Trophoblast cell (in vitro differentiated cells and primary cell): ENCODE measurements around the gene SLC35F4.

ENCODE experiments used
- DNase-seq, 2 donors: peaks; one replicate each; pipeline ENCODE4 v3.0.0-alpha.2; 2016
- H2AFZ ChIP-seq: 2 replicates; pipeline ENCODE4 v1.6.1; 2013; ENCODE audit warnings: low read length, moderate library complexity, mild to moderate bottlenecking; ENCODE audit not compliant: insufficient read depth, poor library complexity
- H2AK5ac ChIP-seq: 2 replicates; pipeline ENCODE4 v1.6.1; 2013; ENCODE audit warnings: mild to moderate bottlenecking, low read length
- H2BK120ac ChIP-seq: 2 replicates; pipeline ENCODE4 v1.6.1; 2013; ENCODE audit warnings: low read length, mild to moderate bottlenecking, moderate library complexity; ENCODE audit not compliant: insufficient read depth, poor library complexity
- H2BK12ac ChIP-seq: 2 replicates; pipeline ENCODE4 v1.6.1; 2013; ENCODE audit warnings: mild to moderate bottlenecking, low read length, moderate library complexity
- H2BK5ac ChIP-seq: 2 replicates; pipeline ENCODE4 v1.6.1; 2013; ENCODE audit warnings: low read length, low read depth, moderate library complexity, mild to moderate bottlenecking; ENCODE audit not compliant: poor library complexity
- H3K14ac ChIP-seq: 2 replicates; pipeline ENCODE4 v1.6.1; 2013; ENCODE audit warnings: mild to moderate bottlenecking, low read length
- H3K18ac ChIP-seq: 2 replicates; pipeline ENCODE4 v1.6.1; 2013; ENCODE audit warnings: mild to moderate bottlenecking, low read length
- H3K23ac ChIP-seq: 2 replicates; pipeline ENCODE4 v1.6.1; 2013; ENCODE audit warnings: low read length
- H3K27ac ChIP-seq: 2 replicates; pipeline ENCODE4 v1.5.1; 2013; ENCODE audit warnings: low read depth, mild to moderate bottlenecking, inconsistent platforms, low read length, moderate library complexity
- H3K27me3 ChIP-seq: 2 replicates; pipeline ENCODE4 v1.6.1; 2013; ENCODE audit warnings: inconsistent platforms, mild to moderate bottlenecking, low read length, moderate library complexity; ENCODE audit not compliant: insufficient read depth
- H3K36me3 ChIP-seq, 2 experiments: 1 replicate in 1 of 2; 2 replicates in 1 of 2; pipeline ENCODE4 v1.6.1; 2013; ENCODE audit warnings: low read length in 2 of 2, mild to moderate bottlenecking in 2 of 2, moderate library complexity in 1 of 2; ENCODE audit not compliant: insufficient read depth in 2 of 2, control insufficient read depth in 1 of 2
- H3K4ac ChIP-seq: 2 replicates; pipeline ENCODE4 v1.6.1; 2013; ENCODE audit warnings: low read depth, mild to moderate bottlenecking, low read length, moderate library complexity
- H3K4me1 ChIP-seq, 2 experiments: 1 replicate in 1 of 2; 2 replicates in 1 of 2; pipeline ENCODE4 v1.6.1; 2013; ENCODE audit warnings: low read length in 2 of 2, mild to moderate bottlenecking in 2 of 2, moderate library complexity in 1 of 2; ENCODE audit not compliant: insufficient read depth in 2 of 2, control insufficient read depth in 1 of 2
- H3K4me2 ChIP-seq: 2 replicates; pipeline ENCODE4 v1.6.1; 2013; ENCODE audit warnings: inconsistent platforms, mild to moderate bottlenecking, low read length, moderate library complexity
- H3K4me3 ChIP-seq: 2 replicates; pipeline ENCODE4 v1.5.1; 2013; ENCODE audit warnings: mild to moderate bottlenecking, low read depth, low read length, inconsistent platforms
- H3K79me1 ChIP-seq: one replicate; pipeline ENCODE4 v1.6.1; 2013; ENCODE audit warnings: low read length
- H3K79me2 ChIP-seq: 2 replicates; pipeline ENCODE4 v1.6.1; 2013; ENCODE audit warnings: low read length, mild to moderate bottlenecking; ENCODE audit not compliant: control insufficient read depth, insufficient read depth, poor library complexity
- H3K9ac ChIP-seq: 2 replicates; pipeline ENCODE4 v1.6.1; 2013; ENCODE audit warnings: mild to moderate bottlenecking, low read length
- H3K9me3 ChIP-seq: 2 replicates; pipeline ENCODE4 v1.6.1; 2013; ENCODE audit warnings: low read depth, mild to moderate bottlenecking, control low read depth, inconsistent platforms, low read length; ENCODE audit not compliant: insufficient read depth
- H4K12ac ChIP-seq: 2 replicates; pipeline ENCODE4 v1.6.1; 2013; ENCODE audit warnings: low read depth, mild to moderate bottlenecking, low read length, moderate library complexity
- H4K8ac ChIP-seq: 2 replicates; pipeline ENCODE4 v1.6.1; 2013; ENCODE audit warnings: low read depth, mild to moderate bottlenecking, low read length, moderate library complexity
- H4K91ac ChIP-seq: one replicate; pipeline ENCODE4 v1.6.1; 2013; ENCODE audit warnings: low read depth, mild to moderate bottlenecking, low read length, moderate library complexity
- WGBS: extraction: QIAGEN DNeasy Blood & Tissue Kit; methylation state at CpG from one replicate; pipeline ENCODE4 v1.1.7; 2013; ENCODE audit warnings: missing lambda C conversion rate; ENCODE audit not compliant: insufficient read length, insufficient coverage; ENCODE audit errors: extremely low coverage; 5-methylcytosine and 5-hydroxymethylcytosine counted together

Gene SLC35F4

DNA sequence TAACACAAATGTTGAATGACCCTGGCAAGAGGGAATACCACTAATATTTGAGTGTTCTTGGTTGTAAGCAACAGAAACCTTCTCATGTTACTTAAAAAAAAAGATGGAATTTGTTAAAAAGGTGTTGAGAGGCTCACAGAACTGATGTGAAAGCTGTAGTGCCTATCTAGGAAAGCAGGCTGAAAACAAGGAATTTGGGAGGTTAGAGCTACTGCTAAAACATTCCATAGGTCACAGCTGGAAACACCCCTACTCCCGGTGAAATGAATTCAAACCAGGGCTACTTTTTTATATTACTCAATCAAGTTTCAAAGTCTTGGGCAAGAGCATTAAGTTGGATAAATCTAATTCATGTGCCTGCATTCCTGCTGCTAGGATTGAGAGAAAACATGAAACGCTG is 104.1 kb downstream of the SLC35F4 start:
- H3K79me2 ChIP-seq: no peaks in the 10 kb centered on the region
- no peak overlapping the region for H3K27ac ChIP-seq
- no peaks in the 10 kb centered on the region for H3K79me1 ChIP-seq
- no peak overlapping the region for H2AK5ac ChIP-seq
- no peak overlapping the region for H3K18ac ChIP-seq
- H3K23ac ChIP-seq: no peak overlapping the region
- no CpG with 5 or more reads among the region's 2 CpGs for WGBS
- H2BK12ac ChIP-seq: no peak overlapping the region
- H3K4me2 ChIP-seq: no peak overlapping the region
- H3K14ac ChIP-seq: no peak overlapping the region
- H2BK5ac ChIP-seq: no peak overlapping the region
- no peak overlapping the region for H3K4ac ChIP-seq
- H3K9me3 ChIP-seq: no peaks in the 10 kb centered on the region
- H4K8ac ChIP-seq: no peak overlapping the region
- no peak overlapping the region for H2BK120ac ChIP-seq
- H3K36me3 ChIP-seq: no peaks in the 10 kb centered on the region
- no peak overlapping the region for H4K91ac ChIP-seq
- H3K9ac ChIP-seq: no peak overlapping the region
- no peaks in the 10 kb centered on the region for H3K27me3 ChIP-seq
- H2AFZ ChIP-seq: no peak overlapping the region
- no peak for DNase-seq
- no peaks in the 10 kb centered on the region for H3K4me1 ChIP-seq
- no peak overlapping the region for H4K12ac ChIP-seq
- H3K4me3 ChIP-seq: no peak overlapping the region

DNA sequence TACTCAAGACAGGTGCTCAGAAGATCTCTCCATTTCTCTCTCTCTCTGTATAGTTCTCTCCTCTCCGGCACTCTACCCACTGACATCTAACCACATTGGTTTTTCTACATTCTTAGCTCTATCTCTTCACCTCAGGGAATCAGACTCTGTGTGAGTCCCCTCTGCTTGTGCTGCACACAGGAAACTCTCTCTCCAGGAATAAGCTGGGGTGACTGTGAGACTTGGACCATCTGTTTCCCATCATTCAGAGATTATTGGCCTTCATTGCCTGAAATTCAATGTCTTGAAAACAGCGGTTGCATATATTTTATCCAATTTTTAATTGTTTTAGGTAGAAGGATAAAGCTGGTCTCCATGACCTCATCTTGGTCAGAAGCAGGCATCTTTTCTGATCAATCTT is 105.0 kb downstream of the SLC35F4 start:
- Histone ChIP-seq H3K9ac (no peak overlapping the region), H3K4me1 (no peaks in the 10 kb centered on the region), H2AK5ac (no peak overlapping the region), H4K91ac (no peak overlapping the region), H3K27me3 (no peaks in the 10 kb centered on the region), H3K23ac (no peak overlapping the region), H4K12ac (no peak overlapping the region), H2BK5ac (no peak overlapping the region), H2BK120ac (no peak overlapping the region), H3K27ac (no peak overlapping the region), H4K8ac (no peak overlapping the region), H3K36me3 (no peaks in the 10 kb centered on the region), H3K79me1 (no peaks in the 10 kb centered on the region), H3K4ac (no peak overlapping the region), H2BK12ac (no peak overlapping the region), H3K9me3 (no peaks in the 10 kb centered on the region), H3K4me2 (no peak overlapping the region), H2AFZ (no peak overlapping the region), H3K14ac (no peak overlapping the region), H3K18ac (no peak overlapping the region), H3K79me2 (no peaks in the 10 kb centered on the region), H3K4me3 (no peak overlapping the region)
- DNase-seq: no peak
- no CpG with 5 or more reads among the region's 2 CpGs for WGBS

DNA sequence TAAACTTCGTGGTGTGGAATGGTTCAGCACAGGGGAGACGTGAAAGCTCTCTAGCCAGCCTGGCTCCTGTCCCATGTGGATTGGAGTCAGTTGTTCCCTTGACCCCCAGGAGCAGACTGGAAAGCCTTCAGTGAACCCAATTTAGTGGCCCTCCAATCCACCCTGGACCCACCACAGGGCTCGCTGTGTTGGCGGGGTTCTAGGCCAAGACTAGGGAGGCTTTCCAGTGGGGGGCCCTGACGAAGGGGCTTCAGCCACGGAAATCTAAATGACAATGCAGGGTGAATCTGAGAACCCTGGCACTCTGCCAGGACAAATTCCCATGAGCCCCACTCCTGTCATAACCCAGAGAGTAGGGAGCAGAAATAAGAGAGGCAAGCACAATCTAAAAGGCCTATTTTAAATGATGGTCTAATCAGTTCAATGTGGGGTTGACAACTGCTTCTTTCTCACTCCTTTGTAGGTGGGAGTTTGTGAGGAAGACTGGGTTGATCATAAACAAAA is 110.8 kb downstream of the SLC35F4 start:
- H3K79me2 ChIP-seq: no peaks in the 10 kb centered on the region

DNA sequence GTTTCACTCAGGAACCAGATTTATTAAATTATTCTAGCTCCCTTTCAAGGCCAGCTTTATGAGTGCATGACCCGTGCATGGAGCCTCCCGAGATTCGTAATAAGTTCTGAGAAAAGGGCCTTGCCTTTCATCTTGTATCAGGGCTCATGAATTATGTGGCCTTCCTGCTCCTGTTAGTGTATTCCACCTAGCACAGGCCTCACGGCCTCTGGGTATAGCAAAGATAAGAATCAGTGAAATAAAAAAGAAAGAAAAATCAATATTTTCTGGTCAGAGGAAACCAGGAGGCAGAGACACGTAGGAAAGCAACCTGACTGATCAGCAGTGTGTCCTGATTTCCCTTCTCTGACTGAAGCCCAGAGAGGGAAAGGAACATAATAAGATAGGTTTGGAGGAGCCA is 111.4 kb downstream of the SLC35F4 start:
- no peak overlapping the region for H2BK12ac ChIP-seq
- no peak overlapping the region for H3K9ac ChIP-seq
- H4K91ac ChIP-seq: no peak overlapping the region
- H3K18ac ChIP-seq: no peak overlapping the region
- no peak overlapping the region for H2BK120ac ChIP-seq
- no CpG with 5 or more reads among the region's 5 CpGs for WGBS
- no peaks in the 10 kb centered on the region for H3K79me1 ChIP-seq
- no peak overlapping the region for H2AK5ac ChIP-seq
- H3K23ac ChIP-seq: no peak overlapping the region
- H3K4me2 ChIP-seq: no peak overlapping the region
- no peaks in the 10 kb centered on the region for H3K4me1 ChIP-seq
- H2BK5ac ChIP-seq: no peak overlapping the region
- no peak overlapping the region for H2AFZ ChIP-seq
- no peak overlapping the region for H3K4ac ChIP-seq
- no peak overlapping the region for H4K8ac ChIP-seq
- no peaks in the 10 kb centered on the region for H3K36me3 ChIP-seq
- H3K79me2 ChIP-seq: no peaks in the 10 kb centered on the region
- no peaks in the 10 kb centered on the region for H3K9me3 ChIP-seq
- H4K12ac ChIP-seq: no peak overlapping the region
- H3K27ac ChIP-seq: no peak overlapping the region
- no peak for DNase-seq
- H3K4me3 ChIP-seq: no peak overlapping the region
- no peak overlapping the region for H3K14ac ChIP-seq
- H3K27me3 ChIP-seq: no peaks in the 10 kb centered on the region

More for the DNA sequence above, 110.8 kb downstream of the SLC35F4 start:
- Histone ChIP-seq H2BK12ac (no peak overlapping the region), H4K12ac (no peak overlapping the region), H3K79me1 (no peaks in the 10 kb centered on the region), H3K9me3 (no peaks in the 10 kb centered on the region), H2AK5ac (no peak overlapping the region), H3K4me1 (no peaks in the 10 kb centered on the region), H3K36me3 (no peaks in the 10 kb centered on the region), H3K9ac (no peak overlapping the region), H3K18ac (no peak overlapping the region), H3K4me2 (no peak overlapping the region), H2BK5ac (no peak overlapping the region), H3K4me3 (no peak overlapping the region), H3K27me3 (no peaks in the 10 kb centered on the region), H2BK120ac (no peak overlapping the region), H2AFZ (no peak overlapping the region), H3K14ac (no peak overlapping the region), H3K4ac (no peak overlapping the region), H3K23ac (no peak overlapping the region), H4K8ac (no peak overlapping the region), H4K91ac (no peak overlapping the region), H3K27ac (no peak overlapping the region)
- DNase-seq: no peak
- WGBS: no CpG with 5 or more reads among the region's 6 CpGs
